Measurements from ENCODE around the gene MST1R.

Gene MST1R

GRCh38 chr3:49902511-49903345, 945 bp downstream of the MST1R start:
- Histone ChIP-seq H3K9me3 (ENCODE audit: insufficient read depth, low read length) (no peaks in the 10 kb centered on the region), H2AFZ (ENCODE audit: low read depth, low read length) (no peak overlapping the region), H3K79me2 (ENCODE audit: low read length) (no peaks in the 10 kb centered on the region), H4K20me1 (ENCODE audit: insufficient read depth, low read length) (no peaks in the 10 kb centered on the region), H3K4me1 (ENCODE audit: low read length) (peaks cover 29% of the 10 kb centered on the region), H3K4me3 (ENCODE audit: low read length) (no peak overlapping the region), H3K27ac (ENCODE audit: low read length) (no peak overlapping the region), H3K36me3 (replicated peaks; ENCODE audit: low read depth, low read length) (no peaks in the 10 kb centered on the region), H3K27me3 (ENCODE audit: low read depth, low read length) (no peaks in the 10 kb centered on the region), H3K9ac (ENCODE audit: low read length) (no peak overlapping the region), H3K4me2 (ENCODE audit: low read length) (no peak overlapping the region)
- TF ChIP-seq EZH2phosphoT487 (IDR thresholded peaks at IDR 0.05; ENCODE audit: low read depth): no peak
- TF ChIP-seq CTCF (IDR thresholded peaks at IDR 0.05; ENCODE audit: low read depth, low read length): no peak

GRCh38 chr3:49901366-49902339, 2.0 kb downstream of the MST1R start:
- Histone ChIP-seq H3K9me3 (ENCODE audit: insufficient read depth, low read length) (no peaks in the 10 kb centered on the region), H3K9ac (ENCODE audit: low read length) (no peak overlapping the region), H2AFZ (ENCODE audit: low read depth, low read length) (no peak overlapping the region), H4K20me1 (ENCODE audit: insufficient read depth, low read length) (no peaks in the 10 kb centered on the region), H3K4me3 (ENCODE audit: low read length) (no peak overlapping the region), H3K4me2 (ENCODE audit: low read length) (no peak overlapping the region), H3K27me3 (ENCODE audit: low read depth, low read length) (no peaks in the 10 kb centered on the region), H3K79me2 (ENCODE audit: low read length) (no peaks in the 10 kb centered on the region), H3K27ac (ENCODE audit: low read length) (no peak overlapping the region), H3K4me1 (ENCODE audit: low read length) (peaks cover 29% of the 10 kb centered on the region), H3K36me3 (replicated peaks; ENCODE audit: low read depth, low read length) (no peaks in the 10 kb centered on the region)
- TF ChIP-seq EZH2phosphoT487 (IDR thresholded peaks at IDR 0.05; ENCODE audit: low read depth): no peak
- no peak for TF ChIP-seq CTCF (IDR thresholded peaks at IDR 0.05; ENCODE audit: low read depth, low read length)

- no peak for TF ChIP-seq EZH2phosphoT487 (IDR thresholded peaks at IDR 0.05; ENCODE audit: low read depth)
- no peak for TF ChIP-seq CTCF (IDR thresholded peaks at IDR 0.05; ENCODE audit: low read depth, low read length)
- Histone ChIP-seq H3K4me3 (ENCODE audit: low read length) (no peak overlapping the region), H3K9me3 (ENCODE audit: insufficient read depth, low read length) (no peaks in the 10 kb centered on the region), H3K36me3 (replicated peaks; ENCODE audit: low read depth, low read length) (no peaks in the 10 kb centered on the region), H2AFZ (ENCODE audit: low read depth, low read length) (no peak overlapping the region), H3K27ac (ENCODE audit: low read length) (no peak overlapping the region), H3K9ac (ENCODE audit: low read length) (no peak overlapping the region), H3K4me1 (ENCODE audit: low read length) (peaks cover 18% of the 10 kb centered on the region), H3K79me2 (ENCODE audit: low read length) (no peaks in the 10 kb centered on the region), H3K27me3 (ENCODE audit: low read depth, low read length) (no peaks in the 10 kb centered on the region), H4K20me1 (ENCODE audit: insufficient read depth, low read length) (no peaks in the 10 kb centered on the region), H3K4me2 (ENCODE audit: low read length) (no peak overlapping the region)
Measured at GRCh38 chr3:49900491-49901153, 3.1 kb downstream of the MST1R start.
